ENCODE results near the gene CHAC1. TPM values are rescaled to one million over a fixed set of nuclear protein-coding genes. Genes with fewer than 3 reads are reported as not detected.

CHAC1 gene, protein sequence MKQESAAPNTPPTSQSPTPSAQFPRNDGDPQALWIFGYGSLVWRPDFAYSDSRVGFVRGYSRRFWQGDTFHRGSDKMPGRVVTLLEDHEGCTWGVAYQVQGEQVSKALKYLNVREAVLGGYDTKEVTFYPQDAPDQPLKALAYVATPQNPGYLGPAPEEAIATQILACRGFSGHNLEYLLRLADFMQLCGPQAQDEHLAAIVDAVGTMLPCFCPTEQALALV
- total RNA-seq: 42.7 and 71.1 TPM in 2 replicates

DNA sequence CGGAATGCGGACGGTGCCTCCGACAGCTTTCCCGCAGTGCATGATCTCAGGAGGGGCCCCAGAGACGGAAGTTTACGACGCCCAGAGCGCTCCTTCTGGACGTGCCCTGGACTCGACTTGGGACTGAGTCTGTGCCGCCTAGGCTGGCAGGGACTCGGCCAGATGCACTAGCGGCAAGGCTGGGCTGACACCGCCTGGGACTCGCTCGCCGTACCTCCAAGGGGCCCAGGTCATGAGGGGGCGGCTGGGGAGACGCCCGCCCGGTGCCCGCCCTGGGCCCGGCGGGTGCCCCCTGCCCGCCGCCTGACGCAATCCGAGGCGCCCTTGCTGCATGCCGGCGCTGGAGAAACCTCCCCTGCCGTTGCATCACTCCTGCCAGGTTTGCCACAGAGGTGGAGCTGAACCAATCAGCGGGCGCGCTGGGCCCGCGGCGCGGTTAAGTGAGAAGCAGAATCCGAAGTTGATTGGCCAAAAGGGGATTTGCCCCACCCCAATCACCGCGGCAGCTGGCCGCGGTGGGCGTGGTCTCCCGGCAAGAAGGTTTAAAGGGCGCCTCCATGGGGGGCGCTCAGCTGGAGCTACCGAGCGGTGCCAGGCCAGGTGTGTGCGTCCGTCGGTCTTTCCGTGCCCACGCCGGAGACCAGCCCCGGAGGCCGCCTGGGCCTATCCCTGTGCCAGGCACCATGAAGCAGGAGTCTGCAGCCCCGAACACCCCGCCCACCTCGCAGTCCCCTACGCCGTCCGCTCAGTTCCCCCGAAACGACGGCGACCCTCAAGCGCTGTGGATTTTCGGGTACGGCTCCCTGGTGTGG, at the start of gene CHAC1:
CHAC1 (plus strand) TSS at position 571 of the 812 bp plus-strand sequence; CDS start at position 684, 113 bp downstream.

DNA sequence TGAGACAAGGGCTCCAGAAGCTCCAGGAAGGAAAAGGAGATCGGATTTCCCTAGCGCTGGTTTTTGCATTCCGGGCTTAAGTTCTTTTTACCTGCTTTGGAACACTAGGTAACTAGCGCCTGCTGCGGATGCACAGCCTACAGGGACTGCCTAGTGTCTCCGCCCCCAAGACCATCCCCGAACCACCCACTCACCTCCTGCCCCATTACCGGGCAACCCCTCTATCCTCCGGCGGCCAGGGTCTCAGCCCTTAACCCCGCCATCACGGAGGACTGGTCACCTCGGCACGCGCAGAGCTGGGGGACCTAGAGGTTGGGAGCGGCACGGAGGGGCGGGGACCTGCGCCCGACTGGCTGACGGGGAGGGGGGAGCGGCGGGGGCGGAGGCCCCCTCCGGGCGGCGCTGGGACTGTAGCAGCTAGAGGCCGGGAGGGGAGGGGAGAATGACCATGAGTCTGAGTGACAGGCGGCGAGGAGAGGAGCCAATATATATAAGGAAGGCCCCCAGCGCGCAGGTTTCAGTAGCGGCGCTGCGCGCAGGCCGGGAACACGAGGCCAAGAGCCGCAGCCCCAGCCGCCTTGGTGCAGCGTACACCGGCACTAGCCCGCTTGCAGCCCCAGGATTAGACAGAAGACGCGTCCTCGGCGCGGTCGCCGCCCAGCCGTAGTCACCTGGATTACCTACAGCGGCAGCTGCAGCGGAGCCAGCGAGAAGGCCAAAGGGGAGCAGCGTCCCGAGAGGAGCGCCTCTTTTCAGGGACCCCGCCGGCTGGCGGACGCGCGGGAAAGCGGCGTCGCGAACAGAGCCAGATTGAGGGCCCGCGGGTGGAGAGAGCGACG, 24.2 kb upstream of the CHAC1 start, which contains the start of gene DLL4:
DLL4 (plus strand) TSS at position 520 of the 839 bp plus-strand sequence. CDS start 329 bp downstream, outside the sequence.

Other genes with a start within 250 kb of the CHAC1 start
- gene RMDN3, start 198.2 kb upstream of the CHAC1 start, total RNA-seq: 21.1 and 23.4 TPM in 2 replicates
- 3.5 and 23.4 TPM in 2 replicates for gene GCHFR, start 189.4 kb upstream of the CHAC1 start, total RNA-seq
- under 0.01 and 0.18 TPM in 2 replicates for gene C15orf62, start 183.5 kb upstream of the CHAC1 start, total RNA-seq
- gene ZFYVE19, start 146.4 kb upstream of the CHAC1 start, total RNA-seq: 33.0 and 49.9 TPM in 2 replicates
- 28.0 and 65.2 TPM in 2 replicates for gene DNAJC17, start 146.0 kb upstream of the CHAC1 start, total RNA-seq
- not detected in 2 replicates for gene PPP1R14D, start 124.8 kb upstream of the CHAC1 start, total RNA-seq
- 8.4 and 9.0 TPM in 2 replicates for gene SPINT1, start 109.4 kb upstream of the CHAC1 start, total RNA-seq
- not detected in 2 replicates for gene RHOV, start 79.2 kb upstream of the CHAC1 start, total RNA-seq
- 32.1 and 32.9 TPM in 2 replicates for gene VPS18, start 59.0 kb upstream of the CHAC1 start, total RNA-seq
- under 0.01 and 0.58 TPM in 2 replicates for gene DLL4, start 24.1 kb upstream of the CHAC1 start, total RNA-seq
- gene INO80, start 162.8 kb downstream of the CHAC1 start, total RNA-seq: 12.7 and 18.3 TPM in 2 replicates